HG03575 (cell line): ENCODE data around the gene ILKAP.

Experiments used
- ATAC-seq: cut with Tn5 transposase; IDR thresholded peaks from one replicate; pipeline ENCODE4 v1.9.1; 2021; ENCODE audit not compliant: unreplicated experiment, insufficient number of reproducible peaks, low FRiP score; ENCODE audit errors: extremely low read depth

The ILKAP gene

GRCh38 chr2:238141541-238142318 lies 61.8 kb downstream of the ILKAP start:
- no peak for ATAC-seq

- no peak for ATAC-seq
Observed at GRCh38 chr2:238140721-238141540, 62.6 kb downstream of the ILKAP start.

- ATAC-seq, result no peak
Observed at GRCh38 chr2:238140040-238140439, 63.5 kb downstream of the ILKAP start.

- no peak for ATAC-seq
Observed at GRCh38 chr2:238139196-238140039, 64.1 kb downstream of the ILKAP start.

GRCh38 chr2:238138331-238139195 lies 64.9 kb downstream of the ILKAP start, which contains the start of gene KLHL30:
Gene KLHL30 (plus strand): TSS chr2:238138668. CDS start chr2:238140755, 2,087 bp downstream.
- ATAC-seq, result no peak

GRCh38 chr2:238137885-238138284 lies 65.6 kb downstream of the ILKAP start:
- no peak for ATAC-seq

GRCh38 chr2:238136820-238137537 lies 66.5 kb downstream of the ILKAP start:
- no peak for ATAC-seq

GRCh38 chr2:238135601-238136150 lies 67.8 kb downstream of the ILKAP start:
- ATAC-seq, result no peak

GRCh38 chr2:238134393-238134785 lies 69.1 kb downstream of the ILKAP start:
- no peak for ATAC-seq

GRCh38 chr2:238133499-238134392 lies 69.7 kb downstream of the ILKAP start:
- no peak for ATAC-seq

- ATAC-seq, result no peak
Observed at GRCh38 chr2:238132463-238133450, 70.7 kb downstream of the ILKAP start.

- no peak for ATAC-seq
Observed at GRCh38 chr2:238131761-238132462, 71.6 kb downstream of the ILKAP start.

- no peak for ATAC-seq
Observed at GRCh38 chr2:238130696-238131628, 72.5 kb downstream of the ILKAP start.

GRCh38 chr2:238130111-238130695 lies 73.3 kb downstream of the ILKAP start:
- ATAC-seq, result no peak
